ENCODE measurements around the gene NF1. TPM values are rescaled to one million over a fixed set of nuclear protein-coding genes. Genes with fewer than 3 reads are reported as not detected.
"Not testable (repeated sequence)": the region's sequence is repeated elsewhere in the genome, so short reads cannot be mapped to it uniquely, and the experiment has no call there.

Gene NF1
- total RNA-seq, 2 donors from 2014 or later, result 27.6 to 44.4 TPM

DNA sequence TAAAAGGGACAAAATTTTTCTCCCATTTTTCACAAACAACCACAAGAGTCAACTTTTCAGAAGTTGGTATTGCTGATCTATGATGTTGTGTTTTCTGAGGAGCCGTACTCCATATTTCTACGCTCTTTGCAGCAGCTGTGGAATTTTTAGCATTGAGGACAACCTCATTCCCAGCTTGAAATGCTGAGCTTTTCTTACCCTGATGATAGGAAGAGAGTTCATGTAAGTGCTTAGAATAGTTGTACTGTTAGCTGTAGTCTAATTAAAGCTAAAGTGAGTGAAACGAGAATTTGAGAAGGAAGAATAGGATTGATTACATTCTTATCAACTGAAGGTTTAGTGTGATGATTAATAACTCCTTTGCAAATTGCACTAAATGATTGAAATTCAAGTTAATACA is 72.3 kb downstream of the NF1 start:
- no peak for ATAC-seq (replicated peaks)
- Mint-ChIP-seq H3K9me3 (no peaks in the 10 kb centered on the region), H3K4me1 (no peaks in the 10 kb centered on the region), H3K36me3 (ENCODE audit: low read depth) (peaks cover 16% of the 10 kb centered on the region), H3K27me3 (no peaks in the 10 kb centered on the region), H3K4me3 (no peak overlapping the region), H3K27ac (no peak overlapping the region)

DNA sequence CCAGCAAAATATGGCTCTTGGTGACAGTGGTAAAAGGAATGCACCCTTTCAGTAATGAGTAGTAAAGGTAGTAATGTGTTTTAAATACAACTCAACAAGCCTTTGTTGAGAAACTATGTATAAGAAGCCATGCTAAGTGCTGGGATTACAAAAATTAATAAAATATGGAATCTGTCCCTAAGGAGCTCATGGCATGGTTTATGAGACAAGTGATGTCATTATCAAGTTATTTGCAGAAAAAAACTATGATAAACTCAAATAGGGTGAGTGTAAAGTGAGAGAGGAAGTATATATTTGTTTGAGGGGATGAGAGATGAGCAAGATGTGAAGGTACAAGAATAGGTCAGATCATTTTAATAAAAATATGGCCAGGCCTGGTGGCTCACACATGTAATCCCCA is 76.9 kb downstream of the NF1 start:
- no peaks in the 10 kb centered on the region for H3K27me3 Mint-ChIP-seq
- H3K27ac Mint-ChIP-seq, result no peak overlapping the region
- H3K4me1 Mint-ChIP-seq, result no peaks in the 10 kb centered on the region
- no peak overlapping the region for H3K4me3 Mint-ChIP-seq
- H3K36me3 Mint-ChIP-seq (ENCODE audit: low read depth), result no peaks in the 10 kb centered on the region
- ATAC-seq (replicated peaks), result no peak
- no peaks in the 10 kb centered on the region for H3K9me3 Mint-ChIP-seq

DNA sequence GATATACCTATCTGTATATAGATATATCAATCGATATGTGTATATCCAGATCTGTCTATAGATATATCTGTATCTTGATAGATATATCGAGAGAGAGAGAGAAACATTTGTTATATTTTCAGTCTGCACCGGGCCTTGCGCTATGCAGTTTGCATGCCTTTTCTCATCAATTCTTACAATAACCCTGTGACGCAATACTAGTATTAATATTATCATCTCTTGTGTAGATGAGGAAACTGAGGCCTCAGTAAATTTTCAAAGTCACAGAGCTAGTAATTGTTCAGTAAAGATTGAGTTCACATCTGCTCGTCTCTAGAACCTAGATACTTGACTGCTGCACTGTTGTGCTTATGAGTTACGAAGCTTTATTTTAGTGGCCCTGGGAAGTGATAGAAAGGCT is 77.6 kb downstream of the NF1 start:
- Mint-ChIP-seq H3K27me3 (no peaks in the 10 kb centered on the region), H3K27ac (no peak overlapping the region), H3K4me1 (no peaks in the 10 kb centered on the region), H3K4me3 (no peak overlapping the region), H3K9me3 (no peaks in the 10 kb centered on the region), H3K36me3 (ENCODE audit: low read depth) (no peaks in the 10 kb centered on the region)
- ATAC-seq (replicated peaks), result no peak

DNA sequence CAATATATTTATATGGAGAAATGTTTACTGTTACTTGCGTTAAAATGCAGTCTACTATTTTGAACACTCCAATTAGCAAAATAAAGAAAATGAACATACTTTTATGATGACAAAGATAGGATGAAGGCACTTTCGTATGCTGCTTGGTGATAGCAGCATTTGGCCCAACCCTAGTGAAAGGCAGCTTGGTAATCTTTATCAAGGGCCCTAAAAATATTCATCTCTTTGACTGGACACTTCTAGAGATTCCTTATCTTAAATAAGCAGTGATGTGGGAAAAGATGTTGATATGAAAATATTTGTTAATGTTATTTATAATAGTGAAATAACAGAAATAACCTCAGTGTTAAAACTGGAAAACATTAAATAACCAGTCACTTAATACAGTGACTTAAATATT is 79.4 kb downstream of the NF1 start:
- H3K4me3 Mint-ChIP-seq, result no peak overlapping the region
- H3K4me1 Mint-ChIP-seq, result no peaks in the 10 kb centered on the region
- H3K9me3 Mint-ChIP-seq, result no peaks in the 10 kb centered on the region
- ATAC-seq (replicated peaks), result no peak
- H3K27me3 Mint-ChIP-seq, result no peaks in the 10 kb centered on the region
- H3K27ac Mint-ChIP-seq, result no peak overlapping the region
- H3K36me3 Mint-ChIP-seq (ENCODE audit: low read depth), result no peaks in the 10 kb centered on the region

DNA sequence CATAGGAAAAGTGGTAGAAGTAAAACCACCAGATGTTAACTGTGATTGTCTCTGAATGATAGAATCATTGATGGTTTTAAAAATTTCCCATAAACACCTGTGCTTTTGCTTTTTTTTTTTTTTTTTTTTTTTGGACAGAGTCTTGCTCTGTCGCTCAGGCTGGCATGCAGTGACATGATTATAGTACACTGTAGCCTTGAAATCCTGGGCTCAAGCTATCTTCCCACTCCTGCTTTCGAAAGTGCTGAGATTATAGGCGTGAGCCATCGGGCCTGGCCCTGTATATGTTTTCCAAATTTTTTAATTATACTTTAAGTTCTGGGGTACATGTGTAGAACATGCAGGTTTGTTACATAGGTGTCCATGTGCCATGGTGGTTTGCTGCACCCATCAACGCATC is 80.5 kb downstream of the NF1 start:
- no peaks in the 10 kb centered on the region for H3K4me1 Mint-ChIP-seq
- no peak overlapping the region for H3K27ac Mint-ChIP-seq
- no peaks in the 10 kb centered on the region for H3K27me3 Mint-ChIP-seq
- no peak overlapping the region for H3K4me3 Mint-ChIP-seq
- H3K36me3 Mint-ChIP-seq (ENCODE audit: low read depth), result no peaks in the 10 kb centered on the region
- H3K9me3 Mint-ChIP-seq, result no peaks in the 10 kb centered on the region
- ATAC-seq (replicated peaks), result no peak

DNA sequence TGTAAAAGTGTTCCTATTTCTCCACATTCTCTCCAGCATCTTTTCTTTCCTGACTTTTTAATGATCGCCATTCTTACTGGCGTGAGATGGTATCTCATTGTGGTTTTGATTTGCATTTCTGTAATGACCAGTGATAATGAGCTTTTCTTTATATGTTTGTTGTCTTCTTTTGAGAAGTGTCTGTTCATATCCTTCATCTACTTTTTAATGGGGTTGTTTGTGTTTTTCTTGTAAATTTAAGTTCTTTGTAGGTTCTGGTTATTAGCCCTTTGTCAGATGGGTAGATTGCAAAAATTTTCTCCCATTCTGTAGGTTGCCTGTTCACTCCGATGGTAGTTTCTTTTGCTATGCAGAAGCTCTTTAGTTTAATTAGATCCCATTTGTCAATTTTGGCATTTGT is 81.4 kb downstream of the NF1 start:
- H3K4me3 Mint-ChIP-seq; ATAC-seq (replicated peaks); H3K4me1 Mint-ChIP-seq; H3K36me3 Mint-ChIP-seq (ENCODE audit: low read depth); H3K27me3 Mint-ChIP-seq; H3K27ac Mint-ChIP-seq; H3K9me3 Mint-ChIP-seq: not testable (repeated sequence)

DNA sequence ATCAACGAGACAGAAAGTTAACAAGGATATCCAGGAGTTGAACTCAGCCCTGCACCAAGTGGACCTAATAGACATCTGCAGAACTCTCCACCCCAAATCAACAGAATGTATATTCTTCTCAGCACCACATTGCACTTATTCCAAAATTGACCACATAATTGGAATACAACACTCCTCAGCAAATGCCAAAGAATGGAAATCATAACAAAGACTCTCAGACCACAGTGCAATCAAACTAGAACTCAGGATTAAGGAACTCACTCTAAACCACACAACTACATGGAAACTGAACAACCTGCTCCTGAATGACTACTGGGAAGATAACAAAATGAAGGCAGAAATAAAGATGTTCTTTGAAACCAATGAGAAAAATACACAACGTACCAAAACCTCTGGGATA is 84.2 kb downstream of the NF1 start:
- not testable (repeated sequence) for ATAC-seq (replicated peaks); H3K4me1 Mint-ChIP-seq; H3K4me3 Mint-ChIP-seq; H3K9me3 Mint-ChIP-seq; H3K27me3 Mint-ChIP-seq; H3K27ac Mint-ChIP-seq
- peaks cover 22% of the 10 kb centered on the region for H3K36me3 Mint-ChIP-seq (ENCODE audit: low read depth)

DNA sequence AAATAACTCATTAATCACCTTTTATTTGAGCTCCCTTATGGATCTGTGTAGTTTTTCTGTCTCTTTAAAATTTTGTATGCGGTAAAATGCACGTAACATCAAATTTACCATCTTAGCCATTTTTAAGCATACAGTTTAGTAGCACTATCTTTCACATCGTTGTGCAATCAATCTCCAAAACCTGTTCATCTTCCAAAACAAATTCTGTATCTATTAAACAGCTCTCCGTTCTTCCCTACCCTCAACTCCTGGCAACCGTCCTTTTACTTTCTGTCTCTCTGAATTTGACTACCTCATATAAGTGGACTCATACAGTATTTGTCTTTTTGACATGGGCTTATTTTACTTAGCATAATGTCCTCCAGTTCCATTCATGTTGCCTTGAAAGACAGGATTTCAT is 100.5 kb downstream of the NF1 start:
- Mint-ChIP-seq H3K4me1 (peaks cover 8% of the 10 kb centered on the region), H3K9me3 (peaks cover 3% of the 10 kb centered on the region), H3K36me3 (ENCODE audit: low read depth) (no peaks in the 10 kb centered on the region), H3K27ac (no peak overlapping the region), H3K4me3 (no peak overlapping the region), H3K27me3 (no peaks in the 10 kb centered on the region)
- ATAC-seq (replicated peaks), result no peak

DNA sequence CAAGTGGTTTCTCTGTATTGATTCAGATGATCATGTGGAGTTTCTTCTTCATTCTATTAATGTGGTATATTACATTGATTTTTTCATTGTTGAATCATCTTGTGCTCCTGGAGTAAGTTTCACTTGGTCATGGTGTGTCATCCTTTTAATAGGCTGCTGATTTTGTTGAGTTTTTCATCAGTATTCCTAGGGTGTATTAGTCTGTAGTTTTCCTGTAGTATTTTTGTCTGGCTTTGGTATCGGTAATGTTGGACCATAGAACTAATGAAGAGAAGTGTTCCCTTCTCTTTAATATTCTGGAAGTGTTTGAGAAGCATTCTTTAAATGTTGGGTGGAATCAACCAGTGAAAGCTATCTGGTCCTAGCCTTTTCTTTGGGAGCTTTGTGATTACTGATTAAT is 103.2 kb downstream of the NF1 start:
- H3K9me3 Mint-ChIP-seq, result peaks cover 3% of the 10 kb centered on the region
- H3K36me3 Mint-ChIP-seq (ENCODE audit: low read depth), result peaks cover 9% of the 10 kb centered on the region
- ATAC-seq (replicated peaks), result peak; percentile 18
- no peak overlapping the region for H3K4me3 Mint-ChIP-seq
- no peak overlapping the region for H3K27ac Mint-ChIP-seq
- peaks cover 8% of the 10 kb centered on the region for H3K4me1 Mint-ChIP-seq
- no peaks in the 10 kb centered on the region for H3K27me3 Mint-ChIP-seq

DNA sequence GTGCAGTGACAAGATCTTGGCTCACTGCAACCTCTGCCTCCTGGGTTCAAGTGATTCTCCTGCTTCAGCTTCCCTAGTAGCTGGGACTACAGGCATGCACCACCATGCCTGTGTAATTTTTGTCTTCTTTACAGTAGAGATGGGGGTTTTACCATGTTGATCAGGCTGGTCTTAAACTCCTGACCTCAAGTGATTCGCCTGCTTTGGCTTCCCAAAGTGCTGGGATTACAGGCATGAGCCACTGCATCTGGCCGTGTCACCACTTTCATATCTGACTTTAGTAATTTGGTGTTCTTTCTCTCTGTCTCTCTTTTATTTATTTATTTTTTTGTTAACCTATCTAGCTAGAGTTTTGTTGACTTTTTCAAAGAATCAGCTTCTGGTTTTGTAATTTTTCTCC is 103.9 kb downstream of the NF1 start:
- not testable (repeated sequence) for H3K4me3 Mint-ChIP-seq; H3K27me3 Mint-ChIP-seq; H3K9me3 Mint-ChIP-seq; H3K36me3 Mint-ChIP-seq (ENCODE audit: low read depth); ATAC-seq (replicated peaks); H3K4me1 Mint-ChIP-seq; H3K27ac Mint-ChIP-seq

DNA sequence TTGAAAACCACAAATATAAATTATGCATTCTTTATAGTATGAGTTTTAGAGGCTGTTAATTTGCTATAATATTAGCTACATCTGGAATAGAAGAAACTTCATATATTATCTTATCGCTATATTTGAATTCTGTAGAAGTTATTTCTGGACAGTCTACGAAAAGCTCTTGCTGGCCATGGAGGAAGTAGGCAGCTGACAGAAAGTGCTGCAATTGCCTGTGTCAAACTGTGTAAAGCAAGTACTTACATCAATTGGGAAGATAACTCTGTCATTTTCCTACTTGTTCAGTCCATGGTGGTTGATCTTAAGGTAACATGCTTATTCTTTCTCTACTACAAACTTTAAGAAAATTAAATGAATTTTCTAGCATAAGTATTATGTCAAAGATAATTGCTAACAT is 105.5 kb downstream of the NF1 start:
- Mint-ChIP-seq H3K4me1 (peaks cover 8% of the 10 kb centered on the region), H3K27me3 (no peaks in the 10 kb centered on the region), H3K4me3 (no peak overlapping the region), H3K27ac (no peak overlapping the region), H3K36me3 (ENCODE audit: low read depth) (peaks cover 9% of the 10 kb centered on the region), H3K9me3 (peaks cover 3% of the 10 kb centered on the region)
- no peak for ATAC-seq (replicated peaks)

DNA sequence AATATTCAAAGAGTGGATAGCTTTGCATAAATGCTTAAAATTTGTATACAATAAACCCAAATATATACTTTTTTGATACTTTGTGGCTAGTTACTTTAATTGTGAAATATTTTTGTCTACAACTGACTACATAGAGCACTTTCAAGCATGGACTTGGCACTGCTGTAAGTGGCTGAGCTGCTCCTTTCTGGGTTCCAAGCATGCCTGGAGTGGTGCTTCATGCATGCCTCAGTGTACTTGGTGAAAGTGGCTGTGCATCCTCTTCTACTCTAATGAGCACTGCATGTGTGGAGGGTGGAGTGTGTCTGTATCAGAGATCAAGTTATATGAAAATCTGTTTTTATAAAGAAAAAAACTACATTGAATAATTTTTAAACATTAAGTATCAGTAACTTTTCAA is 108.2 kb downstream of the NF1 start:
- Mint-ChIP-seq H3K4me3 (no peak overlapping the region), H3K36me3 (ENCODE audit: low read depth) (peaks cover 13% of the 10 kb centered on the region), H3K4me1 (peaks cover 2% of the 10 kb centered on the region), H3K27ac (no peak overlapping the region), H3K27me3 (no peaks in the 10 kb centered on the region), H3K9me3 (no peaks in the 10 kb centered on the region)
- ATAC-seq (replicated peaks), result no peak

DNA sequence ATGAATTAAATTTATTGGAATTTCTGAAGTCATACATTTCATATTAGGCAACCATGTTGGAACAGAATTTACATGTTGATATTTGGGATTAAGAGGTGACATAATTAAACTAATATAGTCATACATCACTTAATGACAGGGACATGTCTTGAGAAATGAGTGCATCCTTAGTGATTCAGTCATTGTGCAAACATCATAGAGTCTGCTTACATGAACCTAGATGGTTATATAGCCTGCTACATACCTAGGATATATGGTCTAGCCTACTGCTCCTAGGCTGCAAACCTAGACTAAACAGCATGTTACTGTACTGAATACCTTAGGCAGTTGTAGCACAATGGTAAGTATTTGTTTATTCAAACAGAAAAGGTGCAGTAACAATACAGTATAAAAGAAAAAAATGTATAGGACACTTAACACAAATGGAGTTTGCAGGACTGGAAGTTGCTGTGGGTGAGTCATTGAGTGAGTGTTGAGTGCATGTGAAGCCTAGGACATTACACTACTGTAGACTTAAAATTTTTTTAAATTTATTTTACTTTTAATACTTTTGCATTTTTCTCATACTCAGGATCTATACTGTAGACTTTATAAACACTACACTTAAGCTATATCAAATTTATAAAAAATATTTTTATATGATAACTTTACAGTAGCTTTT is 116.7 kb downstream of the NF1 start:
- H3K27me3 Mint-ChIP-seq, result no peaks in the 10 kb centered on the region
- H3K4me1 Mint-ChIP-seq, result no peaks in the 10 kb centered on the region
- no peaks in the 10 kb centered on the region for H3K9me3 Mint-ChIP-seq
- no peak overlapping the region for H3K4me3 Mint-ChIP-seq
- H3K36me3 Mint-ChIP-seq (ENCODE audit: low read depth), result no peaks in the 10 kb centered on the region
- no peak overlapping the region for H3K27ac Mint-ChIP-seq
- ATAC-seq (replicated peaks), result no peak

DNA sequence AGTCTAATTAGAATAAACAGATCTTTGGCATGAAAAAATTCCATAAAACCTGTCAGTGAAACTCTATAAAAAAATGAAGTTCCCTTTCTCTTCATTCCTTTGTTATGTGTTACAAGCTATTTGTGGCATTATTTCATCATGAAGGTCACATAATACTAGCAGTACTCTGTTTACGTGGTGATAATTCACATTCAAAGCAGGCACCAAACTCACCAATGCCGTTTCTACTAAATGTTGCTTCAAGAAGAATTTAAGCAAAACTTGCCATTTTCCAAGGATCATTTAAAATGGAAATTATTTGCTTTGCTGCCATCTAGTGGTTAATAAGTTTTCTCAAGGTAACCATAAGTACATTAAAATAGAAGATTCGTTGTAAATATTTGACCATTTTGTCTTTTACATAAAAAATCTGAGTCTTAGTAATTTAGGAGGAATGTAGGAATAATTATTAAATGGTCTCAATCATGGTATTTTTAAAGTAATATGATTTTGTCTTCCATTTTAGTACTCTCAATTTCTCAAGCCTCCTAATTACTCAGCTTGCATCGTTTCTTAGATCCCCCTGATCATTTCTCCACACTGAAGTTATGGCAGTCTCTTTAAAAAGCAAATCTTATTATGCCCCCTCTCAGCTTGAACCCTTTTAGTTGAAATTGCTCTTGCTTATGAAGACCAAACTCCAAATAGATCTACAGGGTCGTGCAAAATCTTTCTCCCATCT is 121.4 kb downstream of the NF1 start:
- H3K9me3 Mint-ChIP-seq, result no peaks in the 10 kb centered on the region
- ATAC-seq (replicated peaks), result no peak
- no peaks in the 10 kb centered on the region for H3K4me1 Mint-ChIP-seq
- H3K4me3 Mint-ChIP-seq, result no peak overlapping the region
- peaks cover 5% of the 10 kb centered on the region for H3K36me3 Mint-ChIP-seq (ENCODE audit: low read depth)
- H3K27ac Mint-ChIP-seq, result no peak overlapping the region
- no peaks in the 10 kb centered on the region for H3K27me3 Mint-ChIP-seq

DNA sequence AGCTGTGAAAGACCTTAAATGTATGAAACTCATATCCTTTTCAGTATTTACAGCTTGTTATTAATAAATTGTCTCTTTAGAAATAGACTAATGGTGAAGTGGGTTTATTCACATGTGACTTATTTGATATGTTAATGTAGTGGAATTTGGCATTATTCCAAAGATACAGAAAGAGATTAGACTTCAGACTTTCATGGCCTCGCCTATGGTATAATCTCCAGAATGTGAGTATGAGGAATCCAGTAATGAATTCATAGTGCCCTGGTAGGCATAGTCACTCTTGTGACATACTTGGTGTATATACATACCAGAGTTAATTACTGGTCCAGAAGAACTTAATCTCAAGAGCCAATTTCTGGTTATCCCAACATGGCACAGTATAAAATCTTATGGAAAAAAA is 129.6 kb downstream of the NF1 start:
- ATAC-seq (replicated peaks), result no peak
- H3K27ac Mint-ChIP-seq, result no peak overlapping the region
- peaks cover 12% of the 10 kb centered on the region for H3K36me3 Mint-ChIP-seq (ENCODE audit: low read depth)
- no peaks in the 10 kb centered on the region for H3K4me1 Mint-ChIP-seq
- H3K4me3 Mint-ChIP-seq, result no peak overlapping the region
- H3K27me3 Mint-ChIP-seq, result no peaks in the 10 kb centered on the region
- no peaks in the 10 kb centered on the region for H3K9me3 Mint-ChIP-seq
